Right lobe of liver (tissue), 6 donors: ENCODE measurements around the gene MYZAP. TPM values are rescaled to one million over a fixed set of nuclear protein-coding genes. Genes with fewer than 3 reads are reported as not detected.

Experiments used
- ATAC-seq, 4 donors: fragments of 200-7000 bp; cut with Tn5 transposase; one replicate each; pipeline ENCODE4 v1.9.1; 2020; ENCODE audit warnings: mild to moderate bottlenecking in 4 of 4, moderate library complexity in 4 of 4
- DNase-seq, 3 donors: peaks; one replicate each; pipeline ENCODE4 v3.0.0-alpha.2; 2020
- H3K27ac ChIP-seq, 3 donors: fragments of 200-600 bp; one replicate each; pipeline ENCODE4 v1.8.0; 2022
- H3K27me3 ChIP-seq, 2 donors: fragments of 200-600 bp; one replicate each; pipeline ENCODE4 v1.8.0; 2022
- H3K36me3 ChIP-seq, 4 donors: fragments of 200-600 bp; sonication (generic) in 1 of 4; one replicate each; pipeline versions ENCODE4 v1.5.1 to v1.8.0; 2017 to 2022; ENCODE audit warnings: control low read depth in 1 of 4
- H3K4me1 ChIP-seq, 4 donors: fragments of 200-600 bp; sonication (generic) in 1 of 4; one replicate each; pipeline versions ENCODE4 v1.5.1 to v1.8.0; 2017 to 2022; ENCODE audit warnings: control low read depth in 1 of 4
- H3K4me3 ChIP-seq, 3 donors: fragments of 200-600 bp; one replicate each; pipeline ENCODE4 v1.8.0; 2022
- H3K9me3 ChIP-seq, 4 donors: fragments of 200-600 bp; sonication (generic) in 1 of 4; one replicate each; pipeline versions ENCODE4 v1.5.1 to v1.8.0; 2017 to 2022; ENCODE audit warnings: control low read depth in 1 of 4
- POLR2A ChIP-seq: fragments of 450-650 bp; IDR thresholded peaks from one replicate; pipeline ENCODE4 v1.6.1; 2017; ENCODE audit warnings: antibody characterized with exemption, mild to moderate bottlenecking
- whole genome bisulfite sequencing: methylation state at CpG from one replicate; pipeline ENCODE4 v1.1.6; 2018; ENCODE audit warnings: low coverage, low lambda C conversion rate; ENCODE audit not compliant: insufficient coverage; ENCODE audit errors: missing lambda C conversion rate; 5-methylcytosine and 5-hydroxymethylcytosine counted together
- intact Hi-C, 2 donors: fragments of 100-400 bp; cut with DNase I; formaldehyde crosslinking; loops; one replicate each; pipeline versions ENCODE4 v1.11.2 to v1.14.1; 2022
- total RNA-seq, 6 experiments: library from RNA; depleted of rRNA in 2 of 6; stranded (reverse); fragments of >200 nt in 2 of 6; fragmentation: NEBNext Ultra II Directional in 3 of 6; extraction: Animal tissue kit (Norgen Biotek cat#: 25700) in 3 of 6; gene quantifications; one replicate each; pipeline versions ENCODE4 v1.1.0 to v1.2.4, GENCODE V29; 2016 to 2023
- TF ChIP-seq, protein P1 (sequence below), 4 donors: fragments of 200-600 bp in 3 of 4; fragments of 450-650 bp in 1 of 4; IDR thresholded peaks; one replicate each; pipeline versions ENCODE4 v1.5.1 to v1.8.0; 2016 to 2022; ENCODE audit warnings: antibody characterized with exemption in 4 of 4, mild to moderate bottlenecking in 2 of 4
- donor health status: DM: no; HTN: yes; CAD: no.
- donor health status: DM: no; HTN: no; CAD: no.
- donor health status: DM: no; HTN: no; CAD: no.
- donor health status: DM: no; HTN: yes; CAD: no.
- donor health status: DM: no; HTN: yes; CAD: no.

MYZAP gene
- total RNA-seq, 6 experiments from 2014 or later = 0.24 to 0.65 (median 0.61) TPM; not detected in 2

DNA sequence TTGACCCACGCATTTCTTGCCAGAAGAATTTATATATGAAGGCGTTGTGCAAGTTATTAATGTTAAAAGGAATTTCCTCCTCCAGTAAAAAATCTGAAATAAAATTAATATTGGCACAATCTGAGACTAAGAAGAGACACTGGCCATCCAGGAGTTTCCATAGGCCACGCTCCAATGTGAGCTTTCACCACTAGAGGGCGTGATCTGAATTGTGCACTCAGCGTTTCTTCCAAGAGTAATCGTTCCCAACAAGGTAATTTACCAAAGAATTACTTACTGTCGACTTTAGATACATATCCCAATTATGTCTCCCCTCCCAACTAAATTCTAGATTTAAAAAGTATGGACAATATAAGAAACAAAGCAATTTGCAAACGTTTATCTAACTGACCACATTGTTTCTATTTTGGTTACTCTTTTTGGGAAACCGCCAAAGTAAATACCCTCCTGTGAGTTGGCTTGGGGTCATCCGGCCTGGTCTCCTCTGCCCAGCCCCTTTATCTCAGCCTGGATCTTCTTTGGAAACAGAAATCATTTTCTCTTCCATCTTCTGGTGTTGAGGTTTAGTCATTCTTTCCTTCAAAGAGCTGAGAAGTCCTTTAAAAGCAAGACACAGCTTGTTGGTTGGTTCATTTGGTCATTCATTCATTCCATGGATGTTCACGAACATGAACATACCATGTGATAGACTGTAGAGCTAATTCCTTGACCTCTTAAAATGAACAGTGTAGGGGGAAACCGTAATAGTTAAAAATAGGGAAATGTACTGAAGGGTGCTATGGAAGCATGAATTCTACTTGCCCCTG, 141.0 kb downstream of the MYZAP start:
- TF ChIP-seq, protein P1, sequence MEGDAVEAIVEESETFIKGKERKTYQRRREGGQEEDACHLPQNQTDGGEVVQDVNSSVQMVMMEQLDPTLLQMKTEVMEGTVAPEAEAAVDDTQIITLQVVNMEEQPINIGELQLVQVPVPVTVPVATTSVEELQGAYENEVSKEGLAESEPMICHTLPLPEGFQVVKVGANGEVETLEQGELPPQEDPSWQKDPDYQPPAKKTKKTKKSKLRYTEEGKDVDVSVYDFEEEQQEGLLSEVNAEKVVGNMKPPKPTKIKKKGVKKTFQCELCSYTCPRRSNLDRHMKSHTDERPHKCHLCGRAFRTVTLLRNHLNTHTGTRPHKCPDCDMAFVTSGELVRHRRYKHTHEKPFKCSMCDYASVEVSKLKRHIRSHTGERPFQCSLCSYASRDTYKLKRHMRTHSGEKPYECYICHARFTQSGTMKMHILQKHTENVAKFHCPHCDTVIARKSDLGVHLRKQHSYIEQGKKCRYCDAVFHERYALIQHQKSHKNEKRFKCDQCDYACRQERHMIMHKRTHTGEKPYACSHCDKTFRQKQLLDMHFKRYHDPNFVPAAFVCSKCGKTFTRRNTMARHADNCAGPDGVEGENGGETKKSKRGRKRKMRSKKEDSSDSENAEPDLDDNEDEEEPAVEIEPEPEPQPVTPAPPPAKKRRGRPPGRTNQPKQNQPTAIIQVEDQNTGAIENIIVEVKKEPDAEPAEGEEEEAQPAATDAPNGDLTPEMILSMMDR (IDR thresholded peaks at IDR 0.05) = peak; percentile 76 to 95 (median 90)
- no peak for TF ChIP-seq POLR2A
- DNase-seq (peak in 2 of 3 donors; percentile 29 to 63), ATAC-seq (peak; percentile 83 to 91 (median 90))
- Histone ChIP-seq H3K27me3 (no peaks in the 10 kb centered on the region), H3K27ac (no peak overlapping the region), H3K36me3 (no peaks in the 10 kb centered on the region), H3K9me3 (no peaks in the 10 kb centered on the region), H3K4me3 (peak overlapping the region in 2 of 3 donors; percentile 13 to 30), H3K4me1 (no peaks in the 10 kb centered on the region)
- 27% methylated on average over 12 of the region's 12 CpGs for whole genome bisulfite sequencing
- intact Hi-C loops = loop anchor here in 1 of 2 donors (5.0 kb wide), 1 partner anchor 335 kb away; the partner anchor contains the start of gene ALDH1A2

DNA sequence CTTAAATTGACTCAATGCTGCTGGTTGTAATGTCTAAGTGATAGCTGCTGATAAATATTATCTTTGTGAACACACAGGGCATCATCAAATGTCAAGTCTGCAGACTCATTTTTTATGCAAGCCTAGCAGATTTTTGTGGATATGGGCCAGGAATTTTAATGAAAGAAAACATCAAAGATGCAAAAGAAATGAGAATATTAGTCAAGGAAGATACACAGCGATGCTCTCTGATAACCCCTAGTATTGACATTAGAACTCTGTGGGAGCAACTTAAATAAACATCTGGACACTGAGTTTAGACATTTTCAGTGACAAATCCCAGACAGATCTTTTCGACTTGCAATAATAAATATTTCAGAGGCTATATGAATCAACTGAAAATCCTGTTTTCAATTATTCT, 143.2 kb downstream of the MYZAP start:
- ATAC-seq = no peak
- Histone ChIP-seq H3K9me3 (no peaks in the 10 kb centered on the region), H3K27me3 (no peaks in the 10 kb centered on the region), H3K27ac (no peak overlapping the region), H3K4me3 (no peak overlapping the region), H3K36me3 (no peaks in the 10 kb centered on the region), H3K4me1 (no peaks in the 10 kb centered on the region)
- DNase-seq = no peak
- intact Hi-C loops = loop anchor here in 1 of 2 donors (5.0 kb wide), 1 partner anchor 332 kb away; the partner anchor contains the start of gene ALDH1A2
- WGBS = 40% methylated on average over 2 of the region's 2 CpGs
- TF ChIP-seq, protein P1 (IDR thresholded peaks at IDR 0.05) = no peak
- no peak for TF ChIP-seq POLR2A

Other genes with a start within 250 kb of the MYZAP start
- 10 to 100 TPM; 23.6 to 54.5 (median 42.9) TPM for gene CGNL1, start 215.4 kb upstream of the MYZAP start, total RNA-seq
- gene POLR2M, start 114.8 kb downstream of the MYZAP start, total RNA-seq = 10 to 100 TPM; 10.9 to 31.4 (median 19.7) TPM